GM12874 (cell line): ENCODE measurements around the gene FHIT.

Experiments
- CTCF ChIP-seq: IDR thresholded peaks from 2 replicates; pipeline ENCODE4 v1.5.1; 2011; ENCODE audit warnings: low read depth, mild to moderate bottlenecking, control low read depth, low read length, moderate library complexity; ENCODE audit not compliant: insufficient read depth

Gene FHIT

GRCh38 chr3:60229502-60229901, 1021.8 kb downstream of the FHIT start:
- TF ChIP-seq CTCF = no peak

- TF ChIP-seq CTCF = no peak
Observed at GRCh38 chr3:60228823-60229222, 1022.4 kb downstream of the FHIT start.

GRCh38 chr3:60226912-60227311, 1024.3 kb downstream of the FHIT start:
- TF ChIP-seq CTCF = no peak

GRCh38 chr3:60225848-60226247, 1025.4 kb downstream of the FHIT start:
- no peak for TF ChIP-seq CTCF

GRCh38 chr3:60220768-60221167, 1030.5 kb downstream of the FHIT start:
- no peak for TF ChIP-seq CTCF

- no peak for TF ChIP-seq CTCF
Observed at GRCh38 chr3:60219501-60219900, 1031.8 kb downstream of the FHIT start.

- TF ChIP-seq CTCF = no peak
Observed at GRCh38 chr3:60217156-60217911, 1033.9 kb downstream of the FHIT start.
